HEK293 (cell line): ENCODE results near the gene CRIP2.
A peak's percentile ranks its signal among the peaks of the same experiment; 100 is the strongest.

Experiments used
- CTCF ChIP-seq: fragments of 450-650 bp; formaldehyde crosslinking; IDR thresholded peaks from 2 replicates; pipeline ENCODE4 v1.5.1; 2016; ENCODE audit warnings: missing biosample characterization, missing genetic modification characterization
- WT1 ChIP-seq: fragments of 450-650 bp; formaldehyde crosslinking; IDR thresholded peaks from 2 replicates; pipeline ENCODE4 v1.5.1; 2016; ENCODE audit warnings: missing biosample characterization, missing genetic modification characterization
- ZBTB8A ChIP-seq: fragments of 450-650 bp; formaldehyde crosslinking; IDR thresholded peaks from 2 replicates; pipeline ENCODE4 v1.5.1; 2016; ENCODE audit warnings: missing biosample characterization, missing genetic modification characterization
- ZNF114 ChIP-seq: fragments of 450-650 bp; formaldehyde crosslinking; IDR thresholded peaks from 2 replicates; pipeline ENCODE4 v1.5.0; 2017; ENCODE audit warnings: missing biosample characterization, missing genetic modification characterization

DNA sequence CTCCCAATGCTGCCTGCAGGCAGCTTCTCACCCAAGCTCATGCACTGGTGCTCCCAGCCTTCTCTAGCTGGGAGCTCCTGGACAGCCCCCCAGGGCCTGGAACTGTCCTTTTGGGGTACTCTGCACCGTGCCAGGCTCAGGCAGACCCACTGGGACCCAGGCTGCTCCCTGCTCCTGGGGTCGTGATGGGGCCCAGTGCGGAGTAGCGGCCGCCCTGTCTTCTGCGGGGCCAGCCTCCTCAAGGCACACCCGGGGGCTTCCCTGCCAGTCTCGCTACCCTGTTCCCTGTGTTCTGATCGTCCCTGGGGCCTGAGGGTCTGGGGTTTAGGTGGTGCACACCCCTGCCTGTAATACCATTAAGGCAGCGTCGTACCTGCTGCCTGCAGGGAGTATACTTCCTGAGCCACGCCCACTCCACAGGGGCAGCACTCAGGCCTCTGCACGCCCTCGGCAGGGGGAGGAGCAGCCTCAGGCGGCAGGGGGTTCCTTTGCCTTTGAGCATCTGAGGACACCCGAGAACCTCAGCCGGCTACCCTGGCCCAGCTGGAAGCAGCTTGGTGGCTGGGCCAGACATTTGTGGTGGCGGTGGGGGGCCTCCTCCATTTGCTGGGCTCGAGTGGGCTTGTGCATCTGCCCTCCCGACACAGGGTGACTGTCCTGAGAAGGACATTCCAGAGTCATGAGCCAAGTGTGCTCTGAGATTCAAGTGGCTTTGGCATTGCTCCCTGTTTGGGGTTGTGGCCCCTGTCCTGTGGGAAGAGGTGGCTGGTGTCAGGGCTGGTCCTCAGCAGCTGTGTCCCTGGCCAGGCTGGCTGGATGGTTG, 9.2 kb upstream of the CRIP2 start:
- no peak for TF ChIP-seq CTCF (tag by site-specific recombination)
- TF ChIP-seq ZBTB8A (tag by site-specific recombination) = peak; percentile 35; the same call in 1 of the 2 replicates
- TF ChIP-seq ZNF114 (tag by site-specific recombination) = no peak
- peak; percentile 47; the same call in 1 of the 2 replicates for TF ChIP-seq WT1 (tag by site-specific recombination)
